Mucosa of stomach (tissue), 1 donor: ENCODE measurements around the gene SERPINB12.

Experiments
- H3K27me3 ChIP-seq: one replicate; pipeline ENCODE4 v1.7.0; 2013; ENCODE audit warnings: mild to moderate bottlenecking, low read length; ENCODE audit not compliant: control insufficient read depth, insufficient read depth
- H3K36me3 ChIP-seq: one replicate; pipeline ENCODE4 v1.7.0; 2013; ENCODE audit warnings: low read length; ENCODE audit not compliant: control insufficient read depth, insufficient read depth
- H3K4me1 ChIP-seq: one replicate; pipeline ENCODE4 v1.7.0; 2013; ENCODE audit warnings: mild to moderate bottlenecking, low read length; ENCODE audit not compliant: control insufficient read depth, insufficient read depth
- H3K4me3 ChIP-seq: one replicate; pipeline ENCODE4 v1.7.0; 2013; ENCODE audit warnings: low read length
- H3K9ac ChIP-seq: one replicate; pipeline ENCODE4 v1.7.0; 2013; ENCODE audit warnings: mild to moderate bottlenecking, low read length, moderate library complexity
- H3K9me3 ChIP-seq: one replicate; pipeline ENCODE4 v1.7.0; 2013; ENCODE audit warnings: mild to moderate bottlenecking, low read length, moderate library complexity; ENCODE audit not compliant: control insufficient read depth
- donor health status: Pancreatic carcinoma.

The SERPINB12 gene

GRCh38 chr18:63613420-63613819 lies 71.3 kb downstream of the SERPINB12 start:
- no peaks in the 10 kb centered on the region for H3K36me3 ChIP-seq

GRCh38 chr18:63617049-63617914 lies 75.1 kb downstream of the SERPINB12 start:
- no peaks in the 10 kb centered on the region for H3K36me3 ChIP-seq
- no peaks in the 10 kb centered on the region for H3K9me3 ChIP-seq
- H3K4me3 ChIP-seq: no peak overlapping the region
- H3K9ac ChIP-seq: no peak overlapping the region
- no peaks in the 10 kb centered on the region for H3K4me1 ChIP-seq
- no peaks in the 10 kb centered on the region for H3K27me3 ChIP-seq

More at GRCh38 chr18:63613420-63613819, 71.3 kb downstream of the SERPINB12 start:
- no peaks in the 10 kb centered on the region for H3K27me3 ChIP-seq
- no peaks in the 10 kb centered on the region for H3K9me3 ChIP-seq
- H3K4me1 ChIP-seq: no peaks in the 10 kb centered on the region
- no peak overlapping the region for H3K9ac ChIP-seq
- no peak overlapping the region for H3K4me3 ChIP-seq

GRCh38 chr18:63617915-63618234 lies 75.7 kb downstream of the SERPINB12 start:
- no peak overlapping the region for H3K4me3 ChIP-seq
- H3K36me3 ChIP-seq: no peaks in the 10 kb centered on the region
- no peak overlapping the region for H3K9ac ChIP-seq
- H3K9me3 ChIP-seq: no peaks in the 10 kb centered on the region
- no peaks in the 10 kb centered on the region for H3K27me3 ChIP-seq
- H3K4me1 ChIP-seq: no peaks in the 10 kb centered on the region
